GM21737 (cell line): ENCODE measurements around the gene TPSAB1.
"Not testable (repeated sequence)": the region's sequence is repeated elsewhere in the genome, so short reads cannot be mapped to it uniquely, and the experiment has no call there.

Experiments used
- ATAC-seq: cut with Tn5 transposase; IDR thresholded peaks from one replicate; pipeline ENCODE4 v1.9.1; 2021; ENCODE audit warnings: mild to moderate bottlenecking, moderate library complexity; ENCODE audit not compliant: unreplicated experiment

The TPSAB1 gene

GRCh38 chr16:1222553-1223354 lies 17.8 kb upstream of the TPSAB1 start:
- ATAC-seq: no peak

- ATAC-seq: no peak
Measured at GRCh38 chr16:1223355-1224214, 16.9 kb upstream of the TPSAB1 start.

- ATAC-seq: no peak
Measured at GRCh38 chr16:1224558-1224957, 15.9 kb upstream of the TPSAB1 start.

GRCh38 chr16:1225051-1225451 lies 15.5 kb upstream of the TPSAB1 start, which contains the start of gene TPSG1:
TSS of gene TPSG1 (minus strand) at chr16:1225268. CDS start at chr16:1225252, 16 bp downstream.
- ATAC-seq: no peak

GRCh38 chr16:1225728-1226311 lies 14.7 kb upstream of the TPSAB1 start:
- not testable (repeated sequence) for ATAC-seq

- ATAC-seq: not testable (repeated sequence)
Measured at GRCh38 chr16:1226692-1227091, 13.8 kb upstream of the TPSAB1 start.

- not testable (repeated sequence) for ATAC-seq
Measured at GRCh38 chr16:1228227-1228626, 12.3 kb upstream of the TPSAB1 start.

- ATAC-seq: not testable (repeated sequence)
Measured at GRCh38 chr16:1229476-1229875, 11.0 kb upstream of the TPSAB1 start.

GRCh38 chr16:1230084-1230470 lies 10.4 kb upstream of the TPSAB1 start, which contains the start of gene TPSB2:
TSS of gene TPSB2 (minus strand) at chr16:1230184. CDS start at chr16:1229951, 233 bp downstream.
- ATAC-seq: not testable (repeated sequence)

GRCh38 chr16:1230471-1231212 lies 9.9 kb upstream of the TPSAB1 start:
- not testable (repeated sequence) for ATAC-seq

- not testable (repeated sequence) for ATAC-seq
Measured at GRCh38 chr16:1231301-1231700, 9.2 kb upstream of the TPSAB1 start.

GRCh38 chr16:1232049-1232748 lies 8.3 kb upstream of the TPSAB1 start:
- ATAC-seq: not testable (repeated sequence)

GRCh38 chr16:1236659-1237058 lies 3.8 kb upstream of the TPSAB1 start:
- not testable (repeated sequence) for ATAC-seq

- ATAC-seq: no peak
Measured at GRCh38 chr16:1237990-1238389, 2.5 kb upstream of the TPSAB1 start.

GRCh38 chr16:1238909-1239308 lies 1.6 kb upstream of the TPSAB1 start:
- ATAC-seq: not testable (repeated sequence)

GRCh38 chr16:1239575-1239974 lies 930 bp upstream of the TPSAB1 start:
- not testable (repeated sequence) for ATAC-seq

- not testable (repeated sequence) for ATAC-seq
Measured at GRCh38 chr16:1241081-1241480, 576 bp downstream of the TPSAB1 start.

- not testable (repeated sequence) for ATAC-seq
Measured at GRCh38 chr16:1243363-1243762, 2.9 kb downstream of the TPSAB1 start.

GRCh38 chr16:1243907-1244850 lies 3.7 kb downstream of the TPSAB1 start:
- not testable (repeated sequence) for ATAC-seq
